OCI-LY1 (cell line): ENCODE data around the gene IMMP2L.
"Not testable (repeated sequence)": the region's sequence is repeated elsewhere in the genome, so short reads cannot be mapped to it uniquely, and the experiment has no call there.

Source experiments
- H2AFZ ChIP-seq: fragments of 200-600 bp; sonication (generic), shearing (Covaris generic); 2 replicates; pipeline ENCODE4 v1.6.0; 2014; ENCODE audit warnings: antibody characterized with exemption, mild to moderate bottlenecking, low read length
- H3F3A ChIP-seq: fragments of 200-600 bp; sonication (generic), shearing (Covaris generic); 2 replicates; pipeline ENCODE4 v1.6.0; 2014; ENCODE audit warnings: mild to moderate bottlenecking, antibody characterized with exemption, low read length, moderate library complexity; ENCODE audit not compliant: insufficient read depth
- H3K27ac ChIP-seq: fragments of 200-600 bp; sonication (generic); 2 replicates; pipeline ENCODE4 v1.5.1; 2014; ENCODE audit warnings: low read length, mixed run types, mild to moderate bottlenecking, low read depth; ENCODE audit not compliant: poor library complexity, severe bottlenecking
- H3K27me3 ChIP-seq: fragments of 200-600 bp; sonication (generic); 2 replicates; pipeline ENCODE4 v1.6.0; 2014; ENCODE audit warnings: antibody characterized with exemption, mild to moderate bottlenecking, low read length, moderate library complexity; ENCODE audit not compliant: insufficient read depth
- H3K36me3 ChIP-seq: fragments of 200-600 bp; sonication (generic); 2 replicates; pipeline ENCODE4 v1.6.1; 2014; ENCODE audit warnings: mild to moderate bottlenecking, antibody characterized with exemption, low read length, moderate library complexity, mixed read lengths; ENCODE audit not compliant: insufficient read depth
- H3K4me1 ChIP-seq: fragments of 200-600 bp; sonication (generic); 2 replicates; pipeline ENCODE4 v1.5.1; 2014; ENCODE audit warnings: mild to moderate bottlenecking, low read length, moderate library complexity; ENCODE audit not compliant: insufficient read depth, severe bottlenecking
- H3K4me2 ChIP-seq: fragments of 200-600 bp; sonication (generic), shearing (Covaris generic); 2 replicates; pipeline ENCODE4 v1.6.1; 2014; ENCODE audit warnings: low read length
- H3K4me3 ChIP-seq: fragments of 200-600 bp; sonication (generic); 2 replicates; pipeline ENCODE4 v1.5.1; 2014; ENCODE audit warnings: low read length, low read depth, mild to moderate bottlenecking, mixed read lengths; ENCODE audit not compliant: poor library complexity, severe bottlenecking
- H3K79me2 ChIP-seq: fragments of 200-600 bp; shearing (Covaris generic); 2 replicates; pipeline ENCODE4 v1.6.1; 2016; ENCODE audit warnings: mixed run types, low read length, mixed read lengths; ENCODE audit not compliant: insufficient read depth
- H3K9ac ChIP-seq: fragments of 200-600 bp; sonication (generic), shearing (Covaris generic); 2 replicates; pipeline ENCODE4 v1.6.1; 2014; ENCODE audit warnings: mild to moderate bottlenecking, low read length, mixed read lengths
- H3K9me2 ChIP-seq: fragments of 200-600 bp; sonication (generic), shearing (Covaris generic); 2 replicates; pipeline ENCODE4 v1.6.1; 2014; ENCODE audit warnings: low read depth, mild to moderate bottlenecking, low read length, mixed read lengths
- H3K9me3 ChIP-seq: fragments of 200-600 bp; shearing (Covaris generic); 2 replicates; pipeline ENCODE4 v1.6.1; 2014; ENCODE audit warnings: low read length, mixed read lengths
- H4K20me1 ChIP-seq: fragments of 200-600 bp; sonication (generic), shearing (Covaris generic); 2 replicates; pipeline ENCODE4 v1.6.0; 2016; ENCODE audit warnings: mild to moderate bottlenecking, low read length; ENCODE audit not compliant: insufficient read depth
- CTCF ChIP-seq: fragments of 200-600 bp; sonication (generic), shearing (Covaris generic); IDR thresholded peaks from 2 replicates; pipeline ENCODE4 v1.5.1; 2017; ENCODE audit warnings: mild to moderate bottlenecking, antibody characterized with exemption, low read length, moderate library complexity, mixed read lengths
- EZH2 ChIP-seq: fragments of 200-600 bp; sonication (generic), shearing (Covaris generic); IDR thresholded peaks from 2 replicates; pipeline ENCODE4 v1.8.0; 2017; ENCODE audit warnings: borderline replicate concordance, mixed run types, mild to moderate bottlenecking, antibody characterized with exemption, low read length, moderate library complexity, mixed read lengths

IMMP2L gene

DNA sequence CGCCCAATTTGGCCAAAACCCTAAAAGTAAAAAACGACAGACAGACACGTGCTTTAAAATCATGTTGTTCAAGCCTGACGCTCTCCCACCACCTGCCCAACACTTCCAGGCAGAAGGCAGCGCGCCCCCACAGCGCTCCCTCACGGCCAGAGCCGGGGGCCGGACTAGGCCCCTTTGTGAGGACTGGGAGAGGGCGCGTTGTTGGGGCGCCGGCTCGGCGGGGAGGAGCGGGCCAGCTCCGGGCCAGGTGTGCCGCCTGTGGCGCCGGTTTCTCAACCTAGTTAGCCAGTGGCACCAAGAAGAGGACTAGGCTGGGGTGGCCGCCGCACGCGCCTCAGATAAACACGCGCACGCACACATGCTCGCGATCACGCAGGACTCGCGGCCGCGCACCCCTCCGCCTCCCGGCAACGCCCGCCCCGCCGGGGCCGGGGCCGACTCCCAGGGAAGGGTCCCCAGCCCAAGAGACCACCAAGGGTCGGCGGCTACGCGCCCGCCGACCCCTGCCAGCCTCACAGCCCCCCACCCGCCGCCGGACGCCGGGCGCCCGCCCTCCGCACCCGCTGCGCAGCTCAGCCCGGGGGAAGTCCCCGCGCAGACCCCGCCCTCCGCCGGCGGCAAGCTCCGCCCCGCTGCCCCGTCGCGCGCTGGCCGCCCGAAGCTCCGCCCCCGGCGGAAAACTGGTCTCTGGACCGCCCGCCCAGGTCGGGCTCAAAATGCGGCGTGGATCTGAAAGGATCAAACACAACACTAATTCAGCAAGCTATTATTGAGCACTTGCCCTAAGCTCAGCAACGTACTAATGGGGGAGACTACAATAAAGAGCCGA is at the start of gene IMMP2L:
TSS of gene IMMP2L (minus strand) at position 589 of the 829 bp plus-strand sequence.
- peaks cover 13% of the 10 kb centered on the region; the same call in 1 of the 2 replicates for H3K79me2 ChIP-seq
- H3K4me2 ChIP-seq = peak within 1 kb of the TSS; percentile 92
- 0 out of 2 replicates have a peak, but pooled peaks cover 4% of the 10 kb centered on the region for H3F3A ChIP-seq
- no peaks in the 10 kb centered on the region for H3K9me3 ChIP-seq
- H3K27ac ChIP-seq = peak within 1 kb of the TSS; percentile 80
- no peaks in the 10 kb centered on the region for H3K27me3 ChIP-seq
- no peaks in the 10 kb centered on the region for H4K20me1 ChIP-seq
- H3K36me3 ChIP-seq = peaks cover 30% of the 10 kb centered on the region
- no peaks in the 10 kb centered on the region for H3K9me2 ChIP-seq
- H3K4me1 ChIP-seq = peaks cover 41% of the 10 kb centered on the region
- H2AFZ ChIP-seq = peak within 1 kb of the TSS; percentile 98
- peak within 1 kb of the TSS; percentile 67 for H3K4me3 ChIP-seq
- no peak for TF ChIP-seq EZH2
- TF ChIP-seq CTCF = peak; percentile 82
- peak within 1 kb of the TSS; percentile 86 for H3K9ac ChIP-seq

- H3K79me2 ChIP-seq, H2AFZ ChIP-seq, H3K27me3 ChIP-seq: not testable (repeated sequence)
These were observed 47.4 kb upstream of the IMMP2L start for GRCh38 chr7:111609483-111610254.

GRCh38 chr7:111607621-111608020 is 45.3 kb upstream of the IMMP2L start:
- no peak overlapping the region for H2AFZ ChIP-seq

More at GRCh38 chr7:111609483-111610254, 47.4 kb upstream of the IMMP2L start:
- H3K9me2 ChIP-seq, H3K4me3 ChIP-seq, H3K9me3 ChIP-seq, H4K20me1 ChIP-seq, H3K9ac ChIP-seq, H3K4me2 ChIP-seq, H3F3A ChIP-seq, H3K4me1 ChIP-seq, H3K27ac ChIP-seq, H3K36me3 ChIP-seq: not testable (repeated sequence)

More at GRCh38 chr7:111607621-111608020, 45.3 kb upstream of the IMMP2L start:
- H3K27me3 ChIP-seq = no peaks in the 10 kb centered on the region
- H3K36me3 ChIP-seq = no peaks in the 10 kb centered on the region
- H3K27ac ChIP-seq = no peak overlapping the region
- H3K79me2 ChIP-seq = no peaks in the 10 kb centered on the region
- H4K20me1 ChIP-seq = no peaks in the 10 kb centered on the region
- no peak overlapping the region for H3K9ac ChIP-seq
- H3K9me2 ChIP-seq = no peaks in the 10 kb centered on the region
- TF ChIP-seq CTCF (no peak), EZH2 (no peak)
- H3K4me2 ChIP-seq = no peak overlapping the region
- no peak overlapping the region for H3K4me3 ChIP-seq
- no peaks in the 10 kb centered on the region for H3F3A ChIP-seq
- no peaks in the 10 kb centered on the region for H3K9me3 ChIP-seq
- H3K4me1 ChIP-seq = no peaks in the 10 kb centered on the region
